Liver (tissue), 2 donors: ENCODE measurements around the gene SCAI.

Source experiments
- CTCF ChIP-seq: fragments of 150-350 bp; IDR thresholded peaks from 2 replicates; pipeline ENCODE4 v1.5.1; 2017; ENCODE audit warnings: improper control_type of control experiment, low read depth, low read length; ENCODE audit not compliant: missing input control
- MAX ChIP-seq: IDR thresholded peaks from 2 replicates; pipeline ENCODE4 v1.6.1; 2016; ENCODE audit warnings: antibody characterized with exemption
- YY1 ChIP-seq: IDR thresholded peaks from 2 replicates; pipeline ENCODE4 v1.6.1; 2016; ENCODE audit warnings: antibody characterized with exemption, mild to moderate bottlenecking
- donor health status: healthy.

GRCh38 chr9:124954255-124954654 is 189.1 kb downstream of the SCAI start:
- TF ChIP-seq CTCF = no peak
- no peak for TF ChIP-seq YY1
- no peak for TF ChIP-seq MAX
